GM12878 (cell line): ENCODE results near the gene ZNF267. TPM values are rescaled to one million over a fixed set of nuclear protein-coding genes. Genes with fewer than 3 reads are reported as not detected.

Source experiments
- ATAC-seq: fragments of 200-7000 bp; cut with Tn5 transposase; 3 replicates; pipeline ENCODE4 v1.9.1; 2020; ENCODE audit warnings: mild to moderate bottlenecking, moderate library complexity
- BruUV-seq: library from RNA; stranded (reverse); fragments of 400-500 nt; replicated peaks from 2 replicates; lab custom pipeline; 2021; lab: Mats Ljungman, UMichigan
- CTCF ChIA-PET: fragments of 300-600 bp; sonication (Branson Sonifier 250); formaldehyde crosslinking; extraction: SDS; loops from one replicate; lab custom pipeline; 2021; ENCODE audit warnings: inconsistent platforms; lab: Yijun Ruan, JAX
- POLR2A ChIA-PET: fragments of 350-600 bp; formaldehyde crosslinking; extraction: SDS; loops from one replicate; lab custom pipeline; 2021; ENCODE audit warnings: inconsistent platforms; lab: Charles Lee
- RAD21 ChIA-PET: fragments of 300-600 bp; sonication (Branson Sonifier 250); formaldehyde crosslinking; loops from one replicate; lab custom pipeline; 2023; ENCODE audit warnings: antibody characterized with exemption; ENCODE audit not compliant: unreplicated experiment; lab: Charles Lee
- SMC1A ChIA-PET: fragments of 300-600 bp; sonication (Branson Sonifier 250); formaldehyde crosslinking; loops from one replicate; lab custom pipeline; 2023; ENCODE audit not compliant: unreplicated experiment, uncharacterized antibody; lab: Charles Lee
- DNase-seq: peaks from one replicate; pipeline ENCODE4 v3.0.0-alpha.2; 2011; ENCODE audit warnings: low read depth, low spot score
- FAIRE-seq: peaks from 3 replicates; lab custom pipeline; 2011; peaks lifted over from hg19 to GRCh38; lab: Jason Lieb, UNC
- H2AFZ ChIP-seq: 2 replicates; pipeline ENCODE4 v1.6.0; 2011; ENCODE audit warnings: low read depth, low read length, control low read depth; ENCODE audit not compliant: control insufficient read depth
- H3K27ac ChIP-seq: 2 replicates; pipeline ENCODE4 v1.5.1; 2011; ENCODE audit warnings: control low read depth; ENCODE audit not compliant: control insufficient read depth, insufficient read depth
- H3K27me3 ChIP-seq, 2 experiments: replicated peaks in 1 of 2; 2 replicates each; pipeline versions ENCODE4 v1.6.0 to v1.6.1; 2011; ENCODE audit warnings: low read length in 1 of 2; ENCODE audit not compliant: control insufficient read depth in 2 of 2, insufficient read depth in 2 of 2
- H3K36me3 ChIP-seq, 2 experiments: 2 replicates each; pipeline ENCODE4 v1.5.1; 2011; ENCODE audit warnings: low read length in 1 of 2; ENCODE audit not compliant: control insufficient read depth in 2 of 2, insufficient read depth in 2 of 2
- H3K4me1 ChIP-seq: 2 replicates; pipeline ENCODE4 v1.6.1; 2011; ENCODE audit warnings: mild to moderate bottlenecking, low read length, moderate library complexity, mixed read lengths; ENCODE audit not compliant: control insufficient read depth, insufficient read depth
- H3K4me2 ChIP-seq: 2 replicates; pipeline ENCODE4 v1.6.0; 2011; ENCODE audit warnings: control low read depth; ENCODE audit not compliant: control insufficient read depth, insufficient read depth
- H3K4me3 ChIP-seq: fragments of 200-600 bp; sonication (generic); 2 replicates; pipeline ENCODE4 v1.5.1; 2016
- H3K79me2 ChIP-seq: 2 replicates; pipeline ENCODE4 v1.6.0; 2011; ENCODE audit warnings: low read length; ENCODE audit not compliant: control insufficient read depth, insufficient read depth
- H3K9ac ChIP-seq: 2 replicates; pipeline ENCODE4 v1.8.0; 2011; ENCODE audit warnings: low read length, control low read depth, mixed read lengths; ENCODE audit not compliant: control insufficient read depth, insufficient read depth
- H3K9me3 ChIP-seq: replicated peaks from 3 replicates; pipeline ENCODE4 v1.5.1; 2011; ENCODE audit warnings: mild to moderate bottlenecking, low read length; ENCODE audit not compliant: control insufficient read depth, insufficient read depth
- H4K20me1 ChIP-seq: 2 replicates; pipeline ENCODE4 v1.6.0; 2011; ENCODE audit not compliant: control insufficient read depth, insufficient read depth
- BHLHE40 ChIP-seq, 2 experiments: fragments of 450-650 bp in 1 of 2; IDR thresholded peaks; 2 replicates each; pipeline ENCODE4 v1.6.1; 2011 to 2017; ENCODE audit warnings: low read depth in 2 of 2, borderline replicate concordance in 1 of 2, improper control_type of control experiment in 1 of 2, low read length in 1 of 2, mild to moderate bottlenecking in 1 of 2
- CHD2 ChIP-seq: IDR thresholded peaks from 2 replicates; pipeline ENCODE4 v1.6.1; 2011; ENCODE audit warnings: low read depth, low read length, improper control_type of control experiment, borderline replicate concordance
- CTCF ChIP-seq, 3 experiments: IDR thresholded peaks in 2 of 3; conservative IDR thresholded peaks in 1 of 3; 2 replicates each; pipeline ENCODE4 v1.5.1; 2011; ENCODE audit warnings: low read depth in 3 of 3, low read length in 3 of 3, mild to moderate bottlenecking in 3 of 3, control low read depth in 2 of 3, moderate library complexity in 2 of 3, inconsistent platforms in 1 of 3, mixed read lengths in 1 of 3; ENCODE audit not compliant: control insufficient read depth in 2 of 3, insufficient read depth in 1 of 3; ENCODE audit errors: extremely low read depth in 1 of 3
- EGR1 ChIP-seq, 2 experiments: IDR thresholded peaks; 1 replicate in 1 of 2; 2 replicates in 1 of 2; pipeline ENCODE4 v1.6.1; 2011 to 2012; ENCODE audit warnings: low read depth in 2 of 2, low read length in 2 of 2, borderline replicate concordance in 1 of 2, mild to moderate bottlenecking in 1 of 2, moderate library complexity in 1 of 2
- FOS ChIP-seq: IDR thresholded peaks from 3 replicates; pipeline ENCODE4 v1.6.1; 2011; ENCODE audit warnings: borderline replicate concordance; ENCODE audit not compliant: insufficient read length; ENCODE audit errors: extremely low read depth
- GABPA ChIP-seq: IDR thresholded peaks from 2 replicates; pipeline ENCODE4 v1.6.1; 2014; ENCODE audit warnings: antibody characterized with exemption, low read depth, mild to moderate bottlenecking, inconsistent platforms
- IRF4 ChIP-seq: IDR thresholded peaks from 2 replicates; pipeline ENCODE4 v1.6.1; 2011; ENCODE audit warnings: low read depth, low read length
- MTA2 ChIP-seq: fragments of 450-650 bp; IDR thresholded peaks from 2 replicates; pipeline ENCODE4 v1.6.1; 2016; ENCODE audit warnings: low read depth, mild to moderate bottlenecking, moderate library complexity
- NBN ChIP-seq: fragments of 450-650 bp; IDR thresholded peaks from 2 replicates; pipeline ENCODE4 v1.6.1; 2016
- NFXL1 ChIP-seq: fragments of 450-650 bp; IDR thresholded peaks from 2 replicates; pipeline ENCODE4 v1.6.1; 2017; ENCODE audit warnings: antibody characterized with exemption, mild to moderate bottlenecking, borderline replicate concordance
- PML ChIP-seq: IDR thresholded peaks from 2 replicates; pipeline ENCODE4 v1.6.1; 2012; ENCODE audit warnings: low read length, inconsistent platforms
- SIN3A ChIP-seq: IDR thresholded peaks from 2 replicates; pipeline ENCODE4 v1.6.1; 2012; ENCODE audit warnings: low read depth, low read length, improper control_type of control experiment
- SP1 ChIP-seq: IDR thresholded peaks from one replicate; pipeline ENCODE4 v1.6.1; 2011; ENCODE audit warnings: low read depth, low read length
- SPI1 ChIP-seq: IDR thresholded peaks from 2 replicates; pipeline ENCODE4 v1.6.1; 2011; ENCODE audit warnings: low read depth, mild to moderate bottlenecking, low read length, moderate library complexity, borderline replicate concordance; ENCODE audit not compliant: insufficient read depth
- YY1 ChIP-seq: IDR thresholded peaks from 2 replicates; pipeline ENCODE4 v1.6.1; 2011; ENCODE audit warnings: low read depth, mild to moderate bottlenecking, low read length
- ZBTB40 ChIP-seq: fragments of 450-650 bp; IDR thresholded peaks from 2 replicates; pipeline ENCODE4 v1.6.1; 2016; ENCODE audit warnings: mild to moderate bottlenecking, moderate library complexity, borderline replicate concordance
- ZNF217 ChIP-seq: fragments of 450-650 bp; IDR thresholded peaks from 2 replicates; pipeline ENCODE4 v1.6.1; 2017; ENCODE audit warnings: antibody characterized with exemption, mild to moderate bottlenecking
- ZNF384 ChIP-seq: IDR thresholded peaks from 2 replicates; pipeline ENCODE4 v1.6.1; 2012; ENCODE audit warnings: low read depth, mild to moderate bottlenecking, low read length, improper control_type of control experiment, borderline replicate concordance
- ZNF622 ChIP-seq: fragments of 450-650 bp; IDR thresholded peaks from 2 replicates; pipeline ENCODE4 v1.6.1; 2017; ENCODE audit warnings: mild to moderate bottlenecking, inconsistent platforms
- WGBS: methylation state at CpG from one replicate; pipeline ENCODE4 v1.1.6; 2016; ENCODE audit warnings: low lambda C conversion rate; ENCODE audit not compliant: insufficient replicate concordance, insufficient coverage; ENCODE audit errors: missing lambda C conversion rate; 5-methylcytosine and 5-hydroxymethylcytosine counted together
- in situ Hi-C: fragments of 300-500 bp; cut with MboI; formaldehyde crosslinking; loops from 9 replicates; pipeline ENCODE4 v1.14.3; 2018; ENCODE audit warnings: mixed read lengths
- intact Hi-C: fragments of 100-400 bp; cut with micrococcal nuclease; formaldehyde crosslinking; loops from one replicate; pipeline ENCODE4 v1.14.2; 2022; ENCODE audit not compliant: unreplicated experiment
- polyA plus RNA-seq, 11 experiments: library from polyadenylated mRNA; depleted of rRNA in 4 of 11; unstranded in 6 of 11; stranded (reverse) in 5 of 11; fragments of >200 nt; fragmentation: Nextera tagmentation in 4 of 11; fragmentation: Illumina TruSeq in 1 of 11; extraction: Ambion mirVana in 4 of 11; extraction: Trizol in 1 of 11; gene quantifications; 1 replicate in 1 of 11; 2 replicates in 10 of 11; pipeline versions ENCODE4 v1.2.1 to v1.2.3, GENCODE V29; 2011 to 2016; ENCODE audit warnings: inconsistent platforms in 2 of 11, missing spikeins in 2 of 11, low read depth in 1 of 11
- total RNA-seq, 4 experiments: library from RNA; depleted of rRNA in 3 of 4; stranded (reverse); fragments of >200 nt in 3 of 4; fragmentation: Illumina TruSeq in 1 of 4; extraction: Trizol in 1 of 4; gene quantifications; 2 replicates each; pipeline versions ENCODE4 v1.2.1 to v1.2.3, GENCODE V29; 2013 to 2021

ZNF267 gene
- total and polyA plus RNA-seq, 10 of the 15 experiments (the other 5 are each of a cell fraction or from before 2014, with no cell fraction given), result 16.3 to 54.6 (median 29.6) TPM

GRCh38 chr16:31870809-31871208, 2.8 kb upstream of the ZNF267 start (continued):
- TF ChIP-seq SPI1, result no peak
- TF ChIP-seq NFXL1, result no peak
- no peak for TF ChIP-seq NBN
- peak; percentile 70 for TF ChIP-seq YY1
- no peak for TF ChIP-seq ZNF217

- Histone ChIP-seq H3K4me1 (peaks cover 24% of the 10 kb centered on the region), H3K4me2 (no peak overlapping the region), H3K27ac (no peak overlapping the region), H4K20me1 (no peaks in the 10 kb centered on the region), H3K9me3 (no peaks in the 10 kb centered on the region; the same call in 2 of the 3 replicates), H3K27me3 (no peaks in the 10 kb centered on the region), H2AFZ (no peak overlapping the region), H3K36me3 (0 out of 4 replicates have a peak, but pooled peaks cover 0 to 3% of the 10 kb centered on the region in 2 experiments), H3K9ac (no peak overlapping the region), H3K79me2 (peaks cover 33% of the 10 kb centered on the region), H3K4me3 (no peak overlapping the region)
- intact Hi-C loops (loop anchor here (5.0 to 10.0 kb wide), 5 partner anchors 169 to 917 kb away; partner anchors contain the start of genes FUS, ITGAX, KAT8 and SETD1A), in situ Hi-C loops (loop anchor here (5.0 to 10.0 kb wide), 8 partner anchors 63 to 917 kb away; partner anchors contain the start of genes ITGAX, KAT8, PYCARD and SETD1A)
- 96% methylated on average over 3 of the region's 3 CpGs for WGBS
- ChIA-PET RAD21 (no interaction called here), SMC1A (no interaction called here), CTCF (interaction anchor here (0.7 to 9.6 kb wide), 3 partner anchors 13 to 918 kb away, joined by 3 to 92 read pairs (median 3); no protein-coding TSS in a partner anchor), POLR2A (interaction anchor here (1.0 kb wide), 1 partner anchor 411 kb away, joined by 3 read pairs; no protein-coding TSS in a partner anchor)
- DNase-seq, result no peak
- FAIRE-seq, result no peak
- no TSS peak for BruUV-seq
- no peak for ATAC-seq
- TF ChIP-seq ZBTB40 (no peak), BHLHE40 (IDR thresholded peaks at IDR 0.05; ENCODE audit: borderline replicate concordance in 1 of 2, low read depth in 2 of 2, low read length in 1 of 2) (no peak), SIN3A (no peak), GABPA (no peak), SP1 (no peak), EGR1 (IDR thresholded peaks at IDR 0.05; ENCODE audit: borderline replicate concordance in 1 of 2, low read depth in 2 of 2, low read length in 2 of 2) (no peak), PML (no peak), IRF4 (no peak), CTCF (IDR thresholded peaks at IDR 0.05 in 2 of 3, conservative IDR thresholded peaks at IDR 0.05 in 1 of 3; ENCODE audit: control insufficient read depth in 2 of 3, extremely low read depth in 1 of 3, insufficient read depth in 1 of 3, low read depth in 3 of 3, low read length in 3 of 3) (no peak), ZNF384 (no peak), CHD2 (no peak), FOS (no peak), MTA2 (no peak), ZNF622 (no peak)
Observed at GRCh38 chr16:31871510-31871909, 2.1 kb upstream of the ZNF267 start.
